Right cardiac atrium (tissue), 5 donors: Measurements from ENCODE around the gene CFAP52. TPM values are rescaled to one million over a fixed set of nuclear protein-coding genes. Genes with fewer than 3 reads are reported as not detected.

Source experiments
- ATAC-seq, 2 donors: fragments of 200-7000 bp; cut with Tn5 transposase; one replicate each; pipeline versions ENCODE4 v1.8.0 to v1.9.1; 2020; ENCODE audit warnings: moderate library complexity in 2 of 2, mild to moderate bottlenecking in 1 of 2
- DNase-seq, 3 donors: peaks; one replicate each; pipeline ENCODE4 v3.0.0-alpha.2; 2020
- H3K27ac ChIP-seq: one replicate; pipeline ENCODE4 v1.5.1; 2013; ENCODE audit warnings: mild to moderate bottlenecking, low read length, control low read depth, moderate library complexity
- H3K27me3 ChIP-seq: one replicate; pipeline ENCODE4 v1.6.1; 2013; ENCODE audit not compliant: control insufficient read depth, insufficient read depth
- H3K4me1 ChIP-seq: one replicate; pipeline ENCODE4 v1.6.1; 2013; ENCODE audit warnings: low read length; ENCODE audit not compliant: control insufficient read depth, insufficient read depth
- H3K4me3 ChIP-seq: one replicate; pipeline ENCODE4 v1.5.1; 2013; ENCODE audit warnings: low read length, control low read depth
- H3K9me3 ChIP-seq: one replicate; pipeline ENCODE4 v1.6.1; 2013; ENCODE audit warnings: low read length; ENCODE audit not compliant: control insufficient read depth
- WGBS: extraction: QIAGEN DNeasy Blood & Tissue Kit; methylation state at CpG from one replicate; pipeline ENCODE4 v1.1.7; 2013; 5-methylcytosine and 5-hydroxymethylcytosine counted together
- intact Hi-C, 4 donors: fragments of 100-400 bp; cut with DNase I; formaldehyde crosslinking; loops; one replicate each; pipeline versions ENCODE4 v1.11.0 to v1.14.0; 2022 to 2023
- long read RNA-seq, 4 donors: library from polyadenylated mRNA; unstranded; transcript quantifications; one replicate each; pipeline ENCODE4 v2.0.0, GENCODE V29; 2020 to 2021
- polyA plus RNA-seq: library from polyadenylated mRNA; stranded (reverse); fragments of 200-250 nt; gene quantifications from one replicate; pipeline ENCODE4 v1.2.3, GENCODE V29; 2013
- total RNA-seq, 4 donors: library from RNA; stranded (reverse); fragmentation: NEBNext Ultra II Directional; extraction: Animal tissue kit (Norgen Biotek cat#: 25700); gene quantifications; one replicate each; pipeline ENCODE4 v1.2.1, GENCODE V29; 2021
- donor health status: healthy with polysubstance abuse.
- donor health status: DM: no; HTN: yes; CAD: no.
- donor health status: DM: no; HTN: no; CAD: no.
- donor health status: DM: no; HTN: yes; CAD: no; lungs with severe emphysema.
- donor health status: DM: yes; HTN: yes; CAD: no.

CFAP52 gene, protein sequence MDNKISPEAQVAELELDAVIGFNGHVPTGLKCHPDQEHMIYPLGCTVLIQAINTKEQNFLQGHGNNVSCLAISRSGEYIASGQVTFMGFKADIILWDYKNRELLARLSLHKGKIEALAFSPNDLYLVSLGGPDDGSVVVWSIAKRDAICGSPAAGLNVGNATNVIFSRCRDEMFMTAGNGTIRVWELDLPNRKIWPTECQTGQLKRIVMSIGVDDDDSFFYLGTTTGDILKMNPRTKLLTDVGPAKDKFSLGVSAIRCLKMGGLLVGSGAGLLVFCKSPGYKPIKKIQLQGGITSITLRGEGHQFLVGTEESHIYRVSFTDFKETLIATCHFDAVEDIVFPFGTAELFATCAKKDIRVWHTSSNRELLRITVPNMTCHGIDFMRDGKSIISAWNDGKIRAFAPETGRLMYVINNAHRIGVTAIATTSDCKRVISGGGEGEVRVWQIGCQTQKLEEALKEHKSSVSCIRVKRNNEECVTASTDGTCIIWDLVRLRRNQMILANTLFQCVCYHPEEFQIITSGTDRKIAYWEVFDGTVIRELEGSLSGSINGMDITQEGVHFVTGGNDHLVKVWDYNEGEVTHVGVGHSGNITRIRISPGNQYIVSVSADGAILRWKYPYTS
- total RNA-seq (under 1 TPM in 1 of 4 donors, not detected in 3; 0.49 TPM), polyA plus RNA-seq (not detected)
- long read RNA-seq, donor 1 = 0 reads
- long read RNA-seq, donor 2 = 0 reads
- long read RNA-seq, donor 3 = 0 reads
- long read RNA-seq, donor 4 = 0 reads

DNA sequence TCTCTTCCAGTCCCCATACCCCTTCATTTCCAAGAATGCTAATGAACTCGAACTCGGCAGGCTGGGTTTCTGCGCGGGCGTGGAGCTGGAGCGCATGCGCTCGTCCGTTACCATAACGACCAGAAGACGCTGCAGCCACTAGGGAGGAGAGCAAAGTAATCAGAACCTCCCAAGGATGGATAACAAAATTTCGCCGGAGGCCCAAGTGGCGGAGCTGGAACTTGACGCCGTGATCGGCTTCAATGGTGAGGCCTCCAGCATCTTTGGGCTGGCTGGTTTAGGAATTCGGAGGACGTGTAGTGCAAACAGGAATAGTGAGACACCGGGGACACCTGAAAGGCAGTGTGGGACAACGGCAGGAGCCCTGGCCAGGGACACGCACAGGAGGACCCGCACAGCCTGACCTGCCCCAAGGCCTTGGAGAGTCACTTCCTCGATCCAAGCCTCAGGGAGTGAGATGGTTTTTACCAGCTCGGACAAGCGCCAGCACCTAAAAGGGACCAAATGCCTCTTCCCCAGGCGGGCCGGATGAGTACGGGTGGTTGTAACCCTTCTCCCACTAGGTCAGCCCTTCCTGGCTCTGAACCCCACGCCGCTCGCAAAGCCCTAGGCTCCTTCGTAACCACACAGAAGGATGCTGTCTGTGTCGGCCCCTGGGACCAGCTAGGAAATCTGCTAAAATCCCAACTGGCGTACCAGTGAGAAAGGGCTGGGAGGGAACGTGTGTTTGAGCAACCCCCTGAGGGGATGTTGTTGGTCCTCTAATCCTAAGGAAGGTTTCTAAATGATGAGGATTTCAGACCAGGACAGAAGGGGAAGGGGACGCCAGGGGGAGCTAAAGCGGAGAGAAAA lies at the start of gene CFAP52:
Gene CFAP52 (plus strand): TSS at position 122 of the 852 bp plus-strand sequence. CDS start 54 bp downstream, at position 176.
- Histone ChIP-seq H3K9me3 (no peaks in the 10 kb centered on the region), H3K4me3 (peak within 1 kb of the TSS; percentile 97), H3K4me1 (no peaks in the 10 kb centered on the region), H3K27ac (peak within 1 kb of the TSS; percentile 56), H3K27me3 (no peaks in the 10 kb centered on the region)
- intact Hi-C loops = no loop called here
- WGBS = 3% methylated on average over 38 of the region's 38 CpGs
- peak; percentile 81 to 91 (median 90) for DNase-seq
- ATAC-seq = peak; percentile 93

GRCh38 chr17:9527788-9528187 lies 48.7 kb upstream of the CFAP52 start:
- 67% methylated on average over 3 of the region's 3 CpGs for WGBS
- H3K9me3 ChIP-seq = no peaks in the 10 kb centered on the region
- H3K27ac ChIP-seq = no peak overlapping the region
- DNase-seq = no peak
- intact Hi-C loops = loop anchor here in 1 of 4 donors (10.0 kb wide), 1 partner anchor 233 kb away; no protein-coding TSS in a partner anchor
- H3K4me3 ChIP-seq = no peak overlapping the region
- H3K4me1 ChIP-seq = no peaks in the 10 kb centered on the region
- ATAC-seq = no peak
- H3K27me3 ChIP-seq = no peaks in the 10 kb centered on the region

DNA sequence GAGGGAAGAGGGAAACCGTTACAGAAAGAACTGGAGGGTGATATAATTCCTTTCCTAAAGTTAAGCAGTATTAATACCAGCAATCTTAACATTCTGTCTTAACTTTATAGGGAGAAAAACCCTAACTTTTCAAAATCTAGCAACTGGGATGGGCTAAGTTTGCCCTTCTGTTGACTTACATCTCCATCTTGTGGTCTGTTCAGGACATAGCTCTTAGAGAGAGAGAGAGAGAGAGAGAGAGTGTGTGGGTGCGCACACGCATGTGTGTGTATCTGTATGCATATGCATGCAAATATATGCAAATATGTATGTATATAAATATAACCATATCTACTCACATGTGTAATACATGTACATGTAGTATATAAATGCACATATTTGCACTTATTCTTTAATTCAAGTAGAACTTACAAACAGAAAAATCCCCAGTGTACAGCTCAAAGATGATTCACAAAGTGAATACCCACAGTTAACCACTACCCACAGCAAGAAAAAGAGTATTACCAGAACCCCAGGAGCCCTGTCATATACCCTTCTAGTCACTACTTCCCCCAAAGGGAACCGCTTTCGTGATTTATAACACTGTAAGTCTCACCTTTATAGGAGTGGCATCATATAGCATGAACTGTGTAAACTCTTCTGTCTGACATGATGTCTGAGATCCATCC lies 47.3 kb upstream of the CFAP52 start:
- 70% methylated on average over 5 of the region's 5 CpGs for WGBS
- H3K27me3 ChIP-seq = no peaks in the 10 kb centered on the region
- intact Hi-C loops = loop anchor here in 1 of 4 donors (10.0 kb wide), 1 partner anchor 234 kb away; no protein-coding TSS in a partner anchor
- no peak overlapping the region for H3K4me3 ChIP-seq
- H3K27ac ChIP-seq = no peak overlapping the region
- ATAC-seq (peak in 1 of 2 donors; percentile 48), DNase-seq (no peak)
- no peaks in the 10 kb centered on the region for H3K4me1 ChIP-seq
- no peaks in the 10 kb centered on the region for H3K9me3 ChIP-seq

- Histone ChIP-seq H3K9me3 (no peaks in the 10 kb centered on the region), H3K4me1 (no peaks in the 10 kb centered on the region), H3K27ac (no peak overlapping the region), H3K4me3 (no peak overlapping the region), H3K27me3 (no peaks in the 10 kb centered on the region)
- WGBS = 30% methylated on average over 2 of the region's 2 CpGs
- intact Hi-C loops = no loop called here
- no peak for ATAC-seq
- no peak for DNase-seq
Measured at GRCh38 chr17:9531034-9531433, 45.4 kb upstream of the CFAP52 start.

DNA sequence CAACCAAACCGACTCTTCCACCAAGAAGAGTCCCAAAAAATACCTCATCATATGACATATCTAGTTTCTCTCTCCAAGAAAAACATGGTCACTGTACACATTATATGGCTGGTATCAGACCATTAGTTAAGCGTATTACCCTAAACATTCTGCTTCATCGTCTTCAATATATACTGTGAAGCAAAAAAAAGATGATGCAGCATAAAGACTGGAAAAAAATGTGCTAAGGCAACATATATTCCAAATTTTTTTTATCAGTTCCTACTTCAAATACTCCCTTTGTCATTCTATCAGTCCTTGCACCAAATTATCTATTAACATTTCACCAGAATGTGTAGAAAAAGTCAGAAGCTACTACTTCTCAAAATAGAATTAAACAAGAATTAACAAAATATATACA lies 43.7 kb upstream of the CFAP52 start:
- no peaks in the 10 kb centered on the region for H3K9me3 ChIP-seq
- no peak overlapping the region for H3K4me3 ChIP-seq
- DNase-seq = no peak
- WGBS = 85% methylated on average over 3 of the region's 3 CpGs
- no peak for ATAC-seq
- H3K27ac ChIP-seq = no peak overlapping the region
- intact Hi-C loops = no loop called here
- no peaks in the 10 kb centered on the region for H3K4me1 ChIP-seq
- no peaks in the 10 kb centered on the region for H3K27me3 ChIP-seq

- DNase-seq (no peak), ATAC-seq (no peak)
- H3K27me3 ChIP-seq = no peaks in the 10 kb centered on the region
- no peaks in the 10 kb centered on the region for H3K4me1 ChIP-seq
- no peaks in the 10 kb centered on the region for H3K9me3 ChIP-seq
- WGBS = 96% methylated on average over 4 of the region's 4 CpGs
- intact Hi-C loops = no loop called here
- H3K4me3 ChIP-seq = no peak overlapping the region
- no peak overlapping the region for H3K27ac ChIP-seq
Measured at GRCh38 chr17:9533441-9533840, 43.0 kb upstream of the CFAP52 start.

GRCh38 chr17:9536061-9536460 lies 40.4 kb upstream of the CFAP52 start:
- no peak overlapping the region for H3K4me3 ChIP-seq
- H3K9me3 ChIP-seq = no peaks in the 10 kb centered on the region
- no peak for DNase-seq
- no peak overlapping the region for H3K27ac ChIP-seq
- no peaks in the 10 kb centered on the region for H3K4me1 ChIP-seq
- intact Hi-C loops = no loop called here
- 95% methylated on average over 8 of the region's 8 CpGs for WGBS
- ATAC-seq = no peak
- no peaks in the 10 kb centered on the region for H3K27me3 ChIP-seq

- Histone ChIP-seq H3K4me3 (no peak overlapping the region), H3K4me1 (no peaks in the 10 kb centered on the region), H3K9me3 (no peaks in the 10 kb centered on the region), H3K27ac (no peak overlapping the region), H3K27me3 (no peaks in the 10 kb centered on the region)
- no peak for DNase-seq
- ATAC-seq = no peak
- intact Hi-C loops = no loop called here
- 95% methylated on average over 12 of the region's 12 CpGs for WGBS
Measured at GRCh38 chr17:9537177-9537776, 39.2 kb upstream of the CFAP52 start.

DNA sequence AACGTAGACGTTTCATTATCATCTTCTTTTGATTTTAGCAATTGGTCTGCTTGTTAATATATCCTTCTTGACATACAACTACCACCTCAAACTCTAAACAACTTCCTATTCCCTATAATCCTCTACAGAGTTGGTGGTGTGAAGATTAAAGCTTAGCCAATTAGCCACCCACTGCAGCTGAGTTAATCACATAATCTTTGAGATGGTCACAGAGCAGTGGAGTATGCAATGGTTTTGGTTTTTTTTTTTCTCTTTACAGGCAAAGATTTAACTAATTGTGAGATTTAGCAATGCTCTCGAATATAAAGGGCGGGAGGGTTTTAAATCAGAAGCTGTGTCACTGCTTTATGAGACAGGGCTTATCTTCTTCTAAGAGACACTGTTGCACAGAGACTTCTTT lies 37.8 kb upstream of the CFAP52 start:
- Histone ChIP-seq H3K27me3 (no peaks in the 10 kb centered on the region), H3K4me1 (no peaks in the 10 kb centered on the region), H3K9me3 (no peaks in the 10 kb centered on the region), H3K27ac (no peak overlapping the region), H3K4me3 (no peak overlapping the region)
- 86% methylated on average over 4 of the region's 4 CpGs for WGBS
- ATAC-seq = no peak
- no peak for DNase-seq
- intact Hi-C loops = no loop called here

DNA sequence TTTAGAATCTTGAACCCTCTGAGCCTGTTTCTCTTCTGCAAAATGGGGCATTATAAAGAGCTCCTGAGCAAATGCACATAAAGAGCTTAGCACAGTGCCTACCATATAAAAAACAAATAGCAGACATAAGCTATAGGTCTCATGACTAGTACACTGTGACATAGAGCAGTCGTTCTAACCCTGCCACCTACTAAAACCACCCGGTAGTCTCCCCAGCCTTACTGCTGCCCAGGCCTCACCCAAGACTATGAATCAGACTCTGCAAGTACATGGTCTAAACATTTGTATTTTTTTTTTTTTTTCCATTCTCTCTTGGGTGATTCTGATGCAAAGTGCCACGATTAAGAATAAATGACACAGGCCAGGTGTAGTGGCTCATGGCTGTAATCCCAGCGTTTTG lies 34.7 kb upstream of the CFAP52 start:
- ATAC-seq = no peak
- Histone ChIP-seq H3K27ac (no peak overlapping the region), H3K9me3 (no peaks in the 10 kb centered on the region), H3K27me3 (no peaks in the 10 kb centered on the region), H3K4me3 (no peak overlapping the region), H3K4me1 (no peaks in the 10 kb centered on the region)
- WGBS = 96% methylated on average over 4 of the region's 4 CpGs
- intact Hi-C loops = no loop called here
- no peak for DNase-seq
